ENCODE results near the gene DNAJC7. TPM values are rescaled to one million over a fixed set of nuclear protein-coding genes. Genes with fewer than 3 reads are reported as not detected.
"Not testable (repeated sequence)": the region's sequence is repeated elsewhere in the genome, so short reads cannot be mapped to it uniquely, and the experiment has no call there.

The DNAJC7 gene
- total RNA-seq, 1 donor from 2014 or later = 92.5 TPM

DNA sequence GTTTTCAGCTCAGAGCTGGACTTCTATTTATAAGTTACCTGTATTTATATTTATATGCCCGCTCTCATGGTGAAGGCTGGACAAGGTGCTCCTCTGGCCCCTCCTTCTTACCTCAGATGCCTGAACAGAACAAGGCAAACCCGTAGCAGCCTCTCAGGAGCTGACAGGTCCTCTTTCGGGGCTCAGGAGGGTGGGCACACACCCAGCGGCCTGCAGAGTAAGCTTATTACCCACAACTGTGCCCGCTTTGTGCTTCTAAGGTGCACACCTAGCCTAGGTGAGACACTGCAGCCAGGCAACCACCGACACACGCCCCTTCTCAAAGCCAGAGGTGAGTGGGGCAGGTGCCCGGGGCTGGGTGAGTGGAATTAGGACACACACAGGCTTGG is 7.9 kb upstream of the DNAJC7 start:
- Histone ChIP-seq H3K9me3 (ENCODE audit: low read depth) (no peaks in the 10 kb centered on the region), H3K27ac (no peak overlapping the region), H3K9ac (no peak overlapping the region), H3K79me2 (ENCODE audit: low read depth) (peaks cover 16% of the 10 kb centered on the region), H3K4me1 (peaks cover 32% of the 10 kb centered on the region), H4K20me1 (ENCODE audit: low read depth) (peaks cover 3% of the 10 kb centered on the region), H3F3A (ENCODE audit: low read depth) (peaks cover 60% of the 10 kb centered on the region), H3K4me3 (no peak overlapping the region), H2AFZ (replicated peaks) (no peak overlapping the region), H3K27me3 (no peaks in the 10 kb centered on the region), H3K36me3 (no peaks in the 10 kb centered on the region), H3K4me2 (no peak overlapping the region)
- Mint-ChIP-seq H3K4me3 (peak overlapping the region; percentile 77), H3K36me3 (peaks cover 8% of the 10 kb centered on the region), H3K9me3 (no peaks in the 10 kb centered on the region), H3K27me3 (ENCODE audit: insufficient read depth, low read depth) (peaks cover 7% of the 10 kb centered on the region), H3K4me1 (peaks cover 58% of the 10 kb centered on the region), H3K27ac (no peak overlapping the region)
- TF ChIP-seq, protein P1, sequence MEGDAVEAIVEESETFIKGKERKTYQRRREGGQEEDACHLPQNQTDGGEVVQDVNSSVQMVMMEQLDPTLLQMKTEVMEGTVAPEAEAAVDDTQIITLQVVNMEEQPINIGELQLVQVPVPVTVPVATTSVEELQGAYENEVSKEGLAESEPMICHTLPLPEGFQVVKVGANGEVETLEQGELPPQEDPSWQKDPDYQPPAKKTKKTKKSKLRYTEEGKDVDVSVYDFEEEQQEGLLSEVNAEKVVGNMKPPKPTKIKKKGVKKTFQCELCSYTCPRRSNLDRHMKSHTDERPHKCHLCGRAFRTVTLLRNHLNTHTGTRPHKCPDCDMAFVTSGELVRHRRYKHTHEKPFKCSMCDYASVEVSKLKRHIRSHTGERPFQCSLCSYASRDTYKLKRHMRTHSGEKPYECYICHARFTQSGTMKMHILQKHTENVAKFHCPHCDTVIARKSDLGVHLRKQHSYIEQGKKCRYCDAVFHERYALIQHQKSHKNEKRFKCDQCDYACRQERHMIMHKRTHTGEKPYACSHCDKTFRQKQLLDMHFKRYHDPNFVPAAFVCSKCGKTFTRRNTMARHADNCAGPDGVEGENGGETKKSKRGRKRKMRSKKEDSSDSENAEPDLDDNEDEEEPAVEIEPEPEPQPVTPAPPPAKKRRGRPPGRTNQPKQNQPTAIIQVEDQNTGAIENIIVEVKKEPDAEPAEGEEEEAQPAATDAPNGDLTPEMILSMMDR (IDR thresholded peaks at IDR 0.05) = no peak
- no peak for TF ChIP-seq EZH2phosphoT487 (IDR thresholded peaks at IDR 0.05)
- TF ChIP-seq EZH2 (IDR thresholded peaks at IDR 0.05) = no peak
- DNase-seq (ENCODE audit: low spot score) = no peak

DNA sequence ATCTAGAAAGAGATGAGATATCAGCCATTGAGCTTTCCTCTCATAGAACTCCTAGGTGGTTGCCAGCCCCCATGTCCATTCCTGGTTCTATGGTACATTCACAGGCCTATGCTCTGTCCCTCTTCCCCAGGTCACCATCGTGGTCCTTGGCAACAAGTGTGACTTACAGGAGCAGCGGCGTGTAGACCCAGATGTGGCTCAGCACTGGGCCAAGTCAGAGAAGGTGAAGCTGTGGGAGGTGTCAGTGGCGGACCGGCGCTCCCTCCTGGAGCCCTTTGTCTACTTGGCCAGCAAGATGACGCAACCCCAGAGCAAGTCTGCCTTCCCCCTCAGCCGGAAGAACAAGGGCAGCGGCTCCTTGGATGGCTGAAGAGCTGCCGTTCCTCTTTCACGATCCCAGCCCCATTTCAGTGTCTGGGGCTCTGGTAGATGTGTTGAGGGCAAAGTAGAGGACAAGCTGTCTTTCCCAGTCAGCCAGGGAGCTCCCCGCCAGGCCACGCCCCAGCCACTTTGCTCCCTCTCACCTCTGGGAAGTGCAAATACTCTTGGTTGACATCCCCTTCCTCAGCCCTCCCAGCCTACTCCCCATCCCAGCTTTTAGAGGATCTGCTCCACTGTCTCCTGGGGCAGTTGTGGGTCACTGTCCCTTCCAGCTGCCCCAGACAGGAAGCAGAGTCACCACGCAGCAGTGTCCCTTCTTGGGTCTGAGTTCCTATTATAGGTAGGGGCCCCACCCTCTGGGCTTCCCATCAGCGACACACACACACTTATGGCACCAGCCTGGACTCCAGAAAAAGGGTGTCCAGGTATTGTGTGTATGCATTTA is 6.5 kb upstream of the DNAJC7 start:
- Histone ChIP-seq H3K79me2 (ENCODE audit: low read depth) (peaks cover 19% of the 10 kb centered on the region), H3K27ac (no peak overlapping the region), H4K20me1 (ENCODE audit: low read depth) (peaks cover 3% of the 10 kb centered on the region), H3K4me2 (no peak overlapping the region), H3K36me3 (no peaks in the 10 kb centered on the region), H3F3A (ENCODE audit: low read depth) (peaks cover 55% of the 10 kb centered on the region), H3K9me3 (ENCODE audit: low read depth) (no peaks in the 10 kb centered on the region), H3K27me3 (no peaks in the 10 kb centered on the region), H3K9ac (no peak overlapping the region), H3K4me1 (peaks cover 31% of the 10 kb centered on the region), H3K4me3 (no peak overlapping the region), H2AFZ (replicated peaks) (no peak overlapping the region)
- Mint-ChIP-seq H3K4me3 (no peak overlapping the region), H3K9me3 (no peaks in the 10 kb centered on the region), H3K27ac (no peak overlapping the region), H3K4me1 (peaks cover 56% of the 10 kb centered on the region), H3K27me3 (ENCODE audit: insufficient read depth, low read depth) (peaks cover 5% of the 10 kb centered on the region), H3K36me3 (peaks cover 8% of the 10 kb centered on the region)
- no peak for TF ChIP-seq EZH2phosphoT487 (IDR thresholded peaks at IDR 0.05)
- TF ChIP-seq, protein P1 (IDR thresholded peaks at IDR 0.05) = no peak
- TF ChIP-seq EZH2 (IDR thresholded peaks at IDR 0.05) = no peak
- DNase-seq (ENCODE audit: low spot score) = no peak

DNA sequence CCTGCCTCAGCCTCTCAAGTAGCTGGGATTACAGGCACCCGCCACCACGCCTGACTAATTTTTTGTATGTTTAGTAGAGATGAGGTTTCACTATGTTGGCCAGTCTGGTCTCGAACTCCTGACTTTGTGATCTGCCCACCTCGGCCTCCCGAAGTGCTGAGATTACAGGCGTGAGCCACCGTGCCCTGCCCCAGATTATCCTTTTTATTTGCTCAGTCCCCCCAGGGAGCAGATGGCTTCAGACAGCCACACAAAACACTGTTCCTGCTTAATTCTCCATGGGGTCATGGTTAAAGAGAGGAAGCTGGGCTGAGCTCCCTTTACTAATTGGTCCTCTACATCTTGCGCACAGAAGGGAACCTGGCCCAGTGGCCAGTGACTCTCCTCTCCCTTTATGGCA is 3.6 kb upstream of the DNAJC7 start:
- not testable (repeated sequence) for H3K36me3 ChIP-seq; H4K20me1 ChIP-seq (ENCODE audit: low read depth); H3K36me3 Mint-ChIP-seq; DNase-seq (ENCODE audit: low spot score); H2AFZ ChIP-seq (replicated peaks); H3K27me3 ChIP-seq; H3K9me3 Mint-ChIP-seq; H3K9me3 ChIP-seq (ENCODE audit: low read depth); H3K27me3 Mint-ChIP-seq (ENCODE audit: insufficient read depth, low read depth); H3K27ac ChIP-seq; H3K27ac Mint-ChIP-seq
- Histone ChIP-seq H3K9ac (peak overlapping the region; percentile 94), H3K79me2 (ENCODE audit: low read depth) (peaks cover 32% of the 10 kb centered on the region), H3K4me1 (peaks cover 12% of the 10 kb centered on the region), H3K4me2 (peak overlapping the region; percentile 85), H3K4me3 (peak overlapping the region; percentile 98), H3F3A (ENCODE audit: low read depth) (peaks cover 52% of the 10 kb centered on the region)
- peak overlapping the region; percentile 97 for H3K4me3 Mint-ChIP-seq
- H3K4me1 Mint-ChIP-seq = peaks cover 48% of the 10 kb centered on the region

Measured in neural progenitor cell (in vitro differentiated cells).